H1 (cell line): ENCODE data around the gene STAP2. TPM values are rescaled to one million over a fixed set of nuclear protein-coding genes. Genes with fewer than 3 reads are reported as not detected.

Experiments
- CHD1 ChIP-seq: IDR thresholded peaks from 2 replicates; pipeline ENCODE4 v1.6.1; 2012; ENCODE audit warnings: low read depth, low read length, improper control_type of control experiment
- EP300 ChIP-seq, 2 experiments: IDR thresholded peaks; 1 replicate in 1 of 2; 2 replicates in 1 of 2; pipeline ENCODE4 v1.6.1; 2011 to 2012; ENCODE audit warnings: low read depth in 2 of 2, low read length in 2 of 2, mild to moderate bottlenecking in 2 of 2, borderline replicate concordance in 1 of 2, inconsistent platforms in 1 of 2, moderate library complexity in 1 of 2
- HDAC2 ChIP-seq, 2 experiments: fragments of 300-600 bp in 1 of 2; sonication (generic) in 1 of 2; IDR thresholded peaks; 2 replicates each; pipeline ENCODE4 v1.6.1; 2011 to 2012; ENCODE audit warnings: low read depth in 2 of 2, low read length in 2 of 2, mild to moderate bottlenecking in 2 of 2, moderate library complexity in 2 of 2, borderline replicate concordance in 1 of 2, inconsistent platforms in 1 of 2
- JUND ChIP-seq: IDR thresholded peaks from 2 replicates; pipeline ENCODE4 v1.6.1; 2011; ENCODE audit warnings: mild to moderate bottlenecking, improper control_type of control experiment, low read length
- KDM4A ChIP-seq: IDR thresholded peaks from one replicate; pipeline ENCODE4 v1.7.1; 2012; ENCODE audit warnings: low read depth, mild to moderate bottlenecking, moderate library complexity, low read length, inconsistent platforms; ENCODE audit not compliant: severe bottlenecking
- MAFK ChIP-seq: IDR thresholded peaks from 2 replicates; pipeline ENCODE4 v1.6.1; 2012; ENCODE audit warnings: low read depth, mild to moderate bottlenecking, improper control_type of control experiment, low read length
- SP4 ChIP-seq: IDR thresholded peaks from 2 replicates; pipeline ENCODE4 v1.6.1; 2012; ENCODE audit warnings: low read length, inconsistent platforms
- SUZ12 ChIP-seq: fragments of 200-600 bp; sonication (generic); IDR thresholded peaks from 2 replicates; pipeline ENCODE4 v1.6.1; 2012; ENCODE audit warnings: mild to moderate bottlenecking, inconsistent platforms, low read length, moderate library complexity, mixed read lengths
- TAF7 ChIP-seq: optimal IDR thresholded peaks from 2 replicates; pipeline ENCODE3; 2011; ENCODE audit warnings: low read depth, mild to moderate bottlenecking, inconsistent platforms, low read length, moderate library complexity, borderline replicate concordance
- TCF12 ChIP-seq: IDR thresholded peaks from 2 replicates; pipeline ENCODE4 v1.6.1; 2011; ENCODE audit warnings: low read depth, mild to moderate bottlenecking, low read length
- polyA plus RNA-seq, 7 experiments: library from polyadenylated mRNA; depleted of rRNA in 3 of 7; stranded (reverse) in 5 of 7; unstranded in 2 of 7; fragments of >200 nt in 5 of 7; fragments of 200-250 nt in 2 of 7; gene quantifications; 1 replicate in 5 of 7; 2 replicates in 1 of 7; 4 replicates in 1 of 7; pipeline versions ENCODE4 v1.2.1 to v1.2.3, GENCODE V29; 2011 to 2013; ENCODE audit warnings: missing spikeins in 2 of 7, mixed read lengths in 2 of 7
- total RNA-seq: library from RNA; stranded (reverse); fragmentation: NEBNext Ultra II Directional; extraction: Animal tissue kit (Norgen Biotek cat#: 25700); gene quantifications from 2 replicates; pipeline ENCODE4 v1.2.1, GENCODE V29; 2021
- TF ChIP-seq, protein P1 (sequence below): fragments of 300-600 bp; sonication (generic); IDR thresholded peaks from 2 replicates; pipeline ENCODE4 v1.7.1; 2012; ENCODE audit warnings: low read length, moderate library complexity, mild to moderate bottlenecking, inconsistent platforms; ENCODE audit not compliant: insufficient replicate concordance

The STAP2 gene
- total and polyA plus RNA-seq, 2 of the 8 experiments (the other 6 are each of a cell fraction or from before 2014, with no cell fraction given): 15.3 to 37.3 TPM

DNA sequence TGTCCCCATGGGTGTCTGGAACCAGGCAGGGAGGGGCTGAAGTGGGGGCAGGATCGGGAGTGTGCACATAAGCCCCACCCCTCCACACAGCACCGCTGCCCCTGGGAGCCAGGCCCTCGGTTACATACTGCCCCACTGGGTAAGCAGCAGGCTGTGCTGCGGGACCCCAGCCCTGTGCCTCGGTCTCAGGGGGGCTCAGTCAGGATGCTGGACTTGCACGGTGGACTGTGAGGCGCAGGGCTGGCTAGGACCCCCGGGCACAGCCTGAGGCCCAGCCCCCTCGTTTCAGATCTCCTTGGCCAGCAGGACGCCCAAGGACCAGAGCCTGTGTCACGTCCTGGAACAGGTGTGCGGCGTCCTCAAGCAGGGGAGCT is 21.0 kb upstream of the STAP2 start (continued):
- TF ChIP-seq, protein P1, sequence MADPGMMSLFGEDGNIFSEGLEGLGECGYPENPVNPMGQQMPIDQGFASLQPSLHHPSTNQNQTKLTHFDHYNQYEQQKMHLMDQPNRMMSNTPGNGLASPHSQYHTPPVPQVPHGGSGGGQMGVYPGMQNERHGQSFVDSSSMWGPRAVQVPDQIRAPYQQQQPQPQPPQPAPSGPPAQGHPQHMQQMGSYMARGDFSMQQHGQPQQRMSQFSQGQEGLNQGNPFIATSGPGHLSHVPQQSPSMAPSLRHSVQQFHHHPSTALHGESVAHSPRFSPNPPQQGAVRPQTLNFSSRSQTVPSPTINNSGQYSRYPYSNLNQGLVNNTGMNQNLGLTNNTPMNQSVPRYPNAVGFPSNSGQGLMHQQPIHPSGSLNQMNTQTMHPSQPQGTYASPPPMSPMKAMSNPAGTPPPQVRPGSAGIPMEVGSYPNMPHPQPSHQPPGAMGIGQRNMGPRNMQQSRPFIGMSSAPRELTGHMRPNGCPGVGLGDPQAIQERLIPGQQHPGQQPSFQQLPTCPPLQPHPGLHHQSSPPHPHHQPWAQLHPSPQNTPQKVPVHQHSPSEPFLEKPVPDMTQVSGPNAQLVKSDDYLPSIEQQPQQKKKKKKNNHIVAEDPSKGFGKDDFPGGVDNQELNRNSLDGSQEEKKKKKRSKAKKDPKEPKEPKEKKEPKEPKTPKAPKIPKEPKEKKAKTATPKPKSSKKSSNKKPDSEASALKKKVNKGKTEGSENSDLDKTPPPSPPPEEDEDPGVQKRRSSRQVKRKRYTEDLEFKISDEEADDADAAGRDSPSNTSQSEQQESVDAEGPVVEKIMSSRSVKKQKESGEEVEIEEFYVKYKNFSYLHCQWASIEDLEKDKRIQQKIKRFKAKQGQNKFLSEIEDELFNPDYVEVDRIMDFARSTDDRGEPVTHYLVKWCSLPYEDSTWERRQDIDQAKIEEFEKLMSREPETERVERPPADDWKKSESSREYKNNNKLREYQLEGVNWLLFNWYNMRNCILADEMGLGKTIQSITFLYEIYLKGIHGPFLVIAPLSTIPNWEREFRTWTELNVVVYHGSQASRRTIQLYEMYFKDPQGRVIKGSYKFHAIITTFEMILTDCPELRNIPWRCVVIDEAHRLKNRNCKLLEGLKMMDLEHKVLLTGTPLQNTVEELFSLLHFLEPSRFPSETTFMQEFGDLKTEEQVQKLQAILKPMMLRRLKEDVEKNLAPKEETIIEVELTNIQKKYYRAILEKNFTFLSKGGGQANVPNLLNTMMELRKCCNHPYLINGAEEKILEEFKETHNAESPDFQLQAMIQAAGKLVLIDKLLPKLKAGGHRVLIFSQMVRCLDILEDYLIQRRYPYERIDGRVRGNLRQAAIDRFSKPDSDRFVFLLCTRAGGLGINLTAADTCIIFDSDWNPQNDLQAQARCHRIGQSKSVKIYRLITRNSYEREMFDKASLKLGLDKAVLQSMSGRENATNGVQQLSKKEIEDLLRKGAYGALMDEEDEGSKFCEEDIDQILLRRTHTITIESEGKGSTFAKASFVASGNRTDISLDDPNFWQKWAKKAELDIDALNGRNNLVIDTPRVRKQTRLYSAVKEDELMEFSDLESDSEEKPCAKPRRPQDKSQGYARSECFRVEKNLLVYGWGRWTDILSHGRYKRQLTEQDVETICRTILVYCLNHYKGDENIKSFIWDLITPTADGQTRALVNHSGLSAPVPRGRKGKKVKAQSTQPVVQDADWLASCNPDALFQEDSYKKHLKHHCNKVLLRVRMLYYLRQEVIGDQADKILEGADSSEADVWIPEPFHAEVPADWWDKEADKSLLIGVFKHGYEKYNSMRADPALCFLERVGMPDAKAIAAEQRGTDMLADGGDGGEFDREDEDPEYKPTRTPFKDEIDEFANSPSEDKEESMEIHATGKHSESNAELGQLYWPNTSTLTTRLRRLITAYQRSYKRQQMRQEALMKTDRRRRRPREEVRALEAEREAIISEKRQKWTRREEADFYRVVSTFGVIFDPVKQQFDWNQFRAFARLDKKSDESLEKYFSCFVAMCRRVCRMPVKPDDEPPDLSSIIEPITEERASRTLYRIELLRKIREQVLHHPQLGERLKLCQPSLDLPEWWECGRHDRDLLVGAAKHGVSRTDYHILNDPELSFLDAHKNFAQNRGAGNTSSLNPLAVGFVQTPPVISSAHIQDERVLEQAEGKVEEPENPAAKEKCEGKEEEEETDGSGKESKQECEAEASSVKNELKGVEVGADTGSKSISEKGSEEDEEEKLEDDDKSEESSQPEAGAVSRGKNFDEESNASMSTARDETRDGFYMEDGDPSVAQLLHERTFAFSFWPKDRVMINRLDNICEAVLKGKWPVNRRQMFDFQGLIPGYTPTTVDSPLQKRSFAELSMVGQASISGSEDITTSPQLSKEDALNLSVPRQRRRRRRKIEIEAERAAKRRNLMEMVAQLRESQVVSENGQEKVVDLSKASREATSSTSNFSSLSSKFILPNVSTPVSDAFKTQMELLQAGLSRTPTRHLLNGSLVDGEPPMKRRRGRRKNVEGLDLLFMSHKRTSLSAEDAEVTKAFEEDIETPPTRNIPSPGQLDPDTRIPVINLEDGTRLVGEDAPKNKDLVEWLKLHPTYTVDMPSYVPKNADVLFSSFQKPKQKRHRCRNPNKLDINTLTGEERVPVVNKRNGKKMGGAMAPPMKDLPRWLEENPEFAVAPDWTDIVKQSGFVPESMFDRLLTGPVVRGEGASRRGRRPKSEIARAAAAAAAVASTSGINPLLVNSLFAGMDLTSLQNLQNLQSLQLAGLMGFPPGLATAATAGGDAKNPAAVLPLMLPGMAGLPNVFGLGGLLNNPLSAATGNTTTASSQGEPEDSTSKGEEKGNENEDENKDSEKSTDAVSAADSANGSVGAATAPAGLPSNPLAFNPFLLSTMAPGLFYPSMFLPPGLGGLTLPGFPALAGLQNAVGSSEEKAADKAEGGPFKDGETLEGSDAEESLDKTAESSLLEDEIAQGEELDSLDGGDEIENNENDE: no peak
- TF ChIP-seq SUZ12 (no peak), TCF12 (no peak), KDM4A (no peak), JUND (no peak), EP300 (IDR thresholded peaks at IDR 0.05; ENCODE audit: borderline replicate concordance in 1 of 2, low read depth in 2 of 2, low read length in 2 of 2) (no peak), CHD1 (no peak), MAFK (no peak), HDAC2 (IDR thresholded peaks at IDR 0.05; ENCODE audit: borderline replicate concordance in 1 of 2, low read depth in 2 of 2, low read length in 2 of 2) (no peak), SP4 (no peak), TAF7 (no peak)
